Activated CD8-positive, alpha-beta memory T cell treated with anti-CD3 and anti-CD28 coated beads for 4 hours (primary cell): Measurements from ENCODE around the gene F2.

Experiments used
- DNase-seq, 2 donors: peaks; one replicate each; pipeline ENCODE4 v3.0.0-alpha.2; 2020; ENCODE audit warnings: low read depth in 2 of 2

The F2 gene

DNA sequence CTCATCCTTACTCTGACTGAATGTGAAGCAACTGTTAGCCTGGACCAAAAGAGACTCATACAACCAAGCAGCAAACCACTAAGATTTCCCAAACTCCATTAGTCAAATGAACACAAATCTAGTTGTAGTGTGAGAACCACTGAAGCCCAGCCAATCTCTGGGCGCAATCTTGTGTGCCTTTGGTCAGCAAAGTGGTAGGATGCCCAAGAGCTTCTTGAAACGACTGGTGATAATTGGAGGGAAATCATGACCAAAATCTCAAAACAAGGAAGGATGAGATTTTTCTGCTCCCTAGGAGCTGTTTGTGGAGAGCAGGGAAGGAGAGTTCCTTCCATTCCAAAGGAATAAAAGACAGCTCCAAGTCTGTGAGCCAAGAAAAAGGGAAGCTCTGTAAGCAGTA, 24.0 kb downstream of the F2 start:
- DNase-seq, result no peak

DNA sequence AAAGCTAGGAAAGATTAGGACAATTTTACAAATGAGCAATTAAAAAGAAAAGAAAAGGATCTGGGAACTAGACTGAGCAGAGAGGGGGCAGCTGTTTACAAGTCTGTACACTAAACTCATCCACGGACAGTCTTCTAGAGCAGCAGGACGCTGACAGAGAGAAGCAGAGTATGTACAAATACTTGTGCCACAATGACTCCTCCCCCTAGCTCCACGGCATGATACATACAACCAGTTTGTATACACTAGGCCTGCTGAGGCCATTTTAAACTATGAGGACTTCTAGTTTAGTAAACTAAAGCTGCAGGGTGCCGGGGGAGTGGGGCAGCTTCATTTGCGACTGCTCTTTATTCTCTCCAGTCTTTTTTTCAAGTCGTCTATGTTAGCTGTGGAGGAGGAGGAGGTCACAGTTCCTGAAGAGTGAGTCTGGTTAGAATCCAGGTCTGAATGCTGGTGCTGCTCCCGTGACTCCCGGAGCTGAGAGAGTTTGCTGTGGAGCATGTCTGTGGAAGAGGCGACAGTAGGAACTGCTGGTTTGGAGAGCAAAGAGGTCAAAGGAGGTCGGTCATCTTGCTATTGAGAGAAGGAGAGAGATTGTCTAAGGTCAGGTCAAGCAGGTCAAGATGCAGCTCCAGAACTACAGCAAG, 24.8 kb downstream of the F2 start:
- DNase-seq, result no peak

DNA sequence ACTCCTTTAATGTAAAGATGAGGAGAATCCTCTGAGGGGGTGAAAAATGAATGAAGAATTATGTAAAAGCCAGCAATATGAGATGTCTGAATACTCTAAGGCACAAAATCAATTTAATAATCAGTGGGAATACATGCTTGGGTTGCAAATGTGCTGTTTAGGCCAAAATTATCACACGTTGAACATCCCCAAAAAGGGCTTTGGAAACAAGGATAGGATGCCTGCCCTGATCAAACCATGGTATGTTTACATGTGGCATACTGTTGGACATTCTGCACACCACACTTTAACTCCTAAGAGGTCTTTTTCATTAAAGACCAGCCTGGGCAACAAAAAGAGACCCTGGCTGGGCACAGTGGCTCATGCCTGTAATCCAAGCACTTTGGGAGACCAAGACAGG, 26.3 kb downstream of the F2 start:
- DNase-seq, result no peak

GRCh38 chr11:46745995-46746394, 27.0 kb downstream of the F2 start:
- no peak for DNase-seq

DNA sequence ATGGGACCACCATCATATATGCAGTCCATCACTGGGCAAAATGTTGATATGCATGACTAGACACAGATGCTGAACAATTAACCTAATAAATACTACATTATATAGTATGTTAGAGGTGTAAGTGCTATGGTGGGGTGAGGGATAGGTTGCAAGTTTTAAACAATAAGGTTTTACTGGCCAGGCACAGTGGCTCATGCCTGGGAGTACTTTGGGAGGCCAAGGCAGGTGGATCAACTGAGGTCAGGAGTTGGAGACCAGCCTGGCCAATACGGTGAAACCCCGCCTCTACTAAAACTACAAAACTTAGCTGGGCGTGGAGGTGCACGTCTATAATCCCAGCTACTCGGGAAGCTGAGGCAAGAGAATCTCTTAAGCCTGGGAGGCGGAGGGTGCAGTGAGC, 28.1 kb downstream of the F2 start:
- DNase-seq, result no peak

DNA sequence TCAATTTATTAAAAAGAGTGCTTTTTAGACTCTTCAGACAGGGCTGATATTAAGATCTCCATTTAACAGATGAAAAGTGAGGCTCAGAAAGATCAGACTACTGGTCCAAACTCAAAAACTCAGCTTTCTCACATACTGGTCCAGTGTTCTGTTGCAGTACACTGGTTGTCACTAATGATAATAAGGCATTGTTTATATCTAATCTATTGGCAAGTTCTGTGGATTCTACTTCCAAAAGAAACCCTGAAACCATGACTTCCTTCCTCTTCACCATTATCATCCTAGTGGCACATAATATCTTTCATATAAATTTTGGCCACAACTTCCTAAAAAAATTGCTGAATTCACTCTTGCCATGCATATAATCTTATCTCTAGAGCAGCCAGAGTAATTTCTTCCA, 36.9 kb downstream of the F2 start:
- no peak for DNase-seq

DNA sequence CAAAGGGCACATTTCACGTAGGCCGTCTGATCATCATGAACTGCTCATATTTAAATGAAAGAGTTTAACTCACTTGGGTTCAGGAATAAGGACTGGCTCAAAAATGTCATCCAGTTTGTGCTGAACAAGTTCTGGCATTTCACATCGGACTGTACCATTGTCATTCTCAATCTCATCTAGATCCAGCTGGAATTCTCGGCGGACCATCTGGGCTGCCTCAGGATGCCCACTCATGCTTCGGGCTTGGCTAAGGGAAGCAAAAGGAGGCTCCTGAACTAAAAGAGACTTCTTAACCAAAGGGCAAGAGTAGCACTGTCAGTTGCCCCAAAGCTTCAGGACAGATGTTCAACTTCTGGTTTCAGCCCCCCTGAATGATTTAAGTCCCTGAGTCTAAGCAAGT, 40.2 kb downstream of the F2 start:
- DNase-seq, result no peak

DNA sequence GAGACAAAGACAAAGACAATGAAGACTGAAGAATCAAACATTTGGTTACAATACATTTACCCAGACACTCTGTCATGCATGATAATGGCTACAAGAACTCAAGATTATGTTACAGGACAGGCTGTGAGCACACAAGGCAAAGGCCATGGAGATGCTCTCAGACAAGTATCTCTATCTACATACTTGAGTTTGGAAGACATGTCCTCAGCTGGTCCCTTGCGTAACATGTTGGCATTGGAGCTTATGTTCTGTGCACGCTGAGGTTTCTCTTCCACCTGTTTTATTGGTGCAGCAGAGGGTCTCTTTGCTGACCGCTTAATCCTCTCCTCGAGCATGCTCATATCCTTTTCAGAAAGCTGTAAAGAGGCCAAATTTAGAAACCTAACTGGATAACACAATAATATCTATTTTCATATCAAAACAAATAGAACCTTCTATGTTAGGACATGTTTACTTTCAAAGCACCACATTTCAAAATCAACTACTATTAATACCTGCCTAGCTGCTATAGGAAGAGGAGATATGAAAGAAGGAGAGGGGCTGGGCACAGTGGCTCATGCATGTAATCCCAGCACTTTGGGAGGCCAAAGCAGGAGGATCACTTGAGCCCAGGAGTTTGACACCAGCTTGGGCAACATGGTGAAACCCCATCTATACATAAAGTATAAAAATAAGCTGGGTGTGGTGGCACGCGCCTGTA, 41.6 kb downstream of the F2 start:
- DNase-seq, result no peak

GRCh38 chr11:46761807-46762206, 42.8 kb downstream of the F2 start:
- DNase-seq, result no peak

DNA sequence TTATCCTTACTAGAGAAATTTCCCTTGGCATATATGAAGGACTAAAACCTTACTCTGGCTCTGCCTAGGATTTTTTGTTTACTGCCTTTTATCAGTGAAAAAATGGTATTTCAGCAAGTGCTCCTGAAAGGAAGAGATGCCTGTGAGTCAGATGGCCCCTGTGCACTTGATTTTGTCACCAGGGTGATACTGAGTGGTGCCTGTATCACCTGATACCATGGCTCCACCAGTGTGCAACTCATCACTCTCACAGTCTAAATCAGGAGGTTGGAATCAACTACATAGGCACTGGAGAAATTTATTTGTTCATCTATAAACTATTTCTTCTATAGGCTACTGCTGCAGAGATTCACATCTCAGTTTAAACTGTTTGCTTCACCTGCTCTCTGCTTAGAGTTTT, 43.2 kb downstream of the F2 start:
- DNase-seq, result no peak

GRCh38 chr11:46766656-46767055, 47.6 kb downstream of the F2 start:
- no peak for DNase-seq

DNA sequence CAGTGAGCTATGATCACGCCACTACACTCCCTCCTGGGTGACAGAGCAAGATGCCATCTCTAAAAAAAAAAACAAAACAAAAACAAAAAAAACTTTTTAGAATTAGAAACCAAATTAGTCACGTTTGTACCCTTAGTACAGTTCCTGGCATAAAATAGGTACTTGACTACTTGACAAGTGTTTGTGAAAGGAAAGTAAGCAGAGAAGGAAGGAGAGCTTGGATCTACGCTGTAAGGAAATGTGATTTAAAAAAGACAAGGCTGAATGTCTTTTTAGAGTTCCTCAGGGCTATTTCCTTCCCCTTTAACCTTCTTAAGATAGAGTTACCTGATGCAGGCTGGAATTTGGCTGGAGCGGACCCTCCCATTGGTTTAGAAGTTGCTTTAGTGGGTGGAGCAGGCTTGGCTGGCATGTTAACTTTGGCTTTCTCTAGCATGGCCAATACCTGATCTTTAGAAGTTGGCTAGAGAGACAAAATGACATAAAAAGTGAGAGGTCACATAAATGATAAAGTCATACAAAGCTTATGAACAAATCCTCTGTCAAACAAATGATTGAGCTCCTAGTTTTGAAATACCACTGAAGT, 50.7 kb downstream of the F2 start:
- DNase-seq, result no peak

DNA sequence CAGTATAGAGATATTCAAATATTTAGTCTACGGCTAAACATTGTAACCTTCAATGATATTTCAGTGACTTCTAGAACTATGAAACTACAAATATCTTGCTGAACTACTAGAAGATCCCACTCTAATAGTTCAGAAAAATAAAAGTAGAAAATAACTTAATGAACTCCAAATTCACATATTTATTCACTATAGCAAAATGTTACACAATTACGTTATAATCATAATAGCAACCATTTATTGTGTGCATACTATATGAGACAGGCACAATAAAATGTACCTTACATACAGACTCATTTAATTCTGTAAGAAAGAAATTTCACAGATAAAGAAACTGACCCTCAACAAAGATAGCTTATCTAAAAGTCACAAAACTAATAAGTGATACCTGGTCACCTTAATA, 57.9 kb downstream of the F2 start:
- DNase-seq, result no peak

- no peak for DNase-seq
Observed at GRCh38 chr11:46778416-46778815, 59.4 kb downstream of the F2 start.
